ENCODE results near the gene TTLL8. TPM values are rescaled to one million over a fixed set of nuclear protein-coding genes. Genes with fewer than 3 reads are reported as not detected.

The TTLL8 gene
- polyA plus RNA-seq, 1 experiment, result not detected

GRCh38 chr22:50072167-50072555 lies 14.1 kb upstream of the TTLL8 start:
- no peaks in the 10 kb centered on the region for H3K36me3 ChIP-seq (ENCODE audit: control insufficient read depth, insufficient read depth, low read length)
- H3K27me3 ChIP-seq (ENCODE audit: control insufficient read depth, insufficient read depth, low read length), result no peaks in the 10 kb centered on the region; the same call in 1 of the 2 replicates
- CTCF ChIA-PET, result interaction anchor here (1.3 kb wide), 1 partner anchor 32 kb away, joined by 3 read pairs; no protein-coding TSS in a partner anchor
- no peak overlapping the region for H3K4me3 ChIP-seq (ENCODE audit: low read depth, low read length)
- POLR2A ChIA-PET, result no interaction called here
- TF ChIP-seq CTCF (IDR thresholded peaks at IDR 0.05; ENCODE audit: insufficient read depth, low read depth, low read length), result no peak
- DNase-seq (ENCODE audit: low read depth), result no peak

- no peaks in the 10 kb centered on the region for H3K36me3 ChIP-seq (ENCODE audit: control insufficient read depth, insufficient read depth, low read length)
- ChIA-PET POLR2A (no interaction called here), CTCF (interaction anchor here (1.3 kb wide), 1 partner anchor 32 kb away, joined by 3 read pairs; no protein-coding TSS in a partner anchor)
- no peak for TF ChIP-seq CTCF (IDR thresholded peaks at IDR 0.05; ENCODE audit: insufficient read depth, low read depth, low read length)
- no peaks in the 10 kb centered on the region; the same call in 1 of the 2 replicates for H3K27me3 ChIP-seq (ENCODE audit: control insufficient read depth, insufficient read depth, low read length)
- DNase-seq (ENCODE audit: low read depth), result no peak
- no peak overlapping the region for H3K4me3 ChIP-seq (ENCODE audit: low read depth, low read length)
These were observed 13.5 kb upstream of the TTLL8 start for GRCh38 chr22:50071432-50072166.

- POLR2A ChIA-PET, result no interaction called here
- Histone ChIP-seq H3K36me3 (ENCODE audit: control insufficient read depth, insufficient read depth, low read length) (no peaks in the 10 kb centered on the region), H3K27me3 (ENCODE audit: control insufficient read depth, insufficient read depth, low read length) (no peaks in the 10 kb centered on the region; the same call in 1 of the 2 replicates), H3K4me3 (ENCODE audit: low read depth, low read length) (no peak overlapping the region)
- DNase-seq (ENCODE audit: low read depth), result no peak
- CTCF ChIA-PET, result no interaction called here
- TF ChIP-seq CTCF (IDR thresholded peaks at IDR 0.05; ENCODE audit: insufficient read depth, low read depth, low read length), result no peak
These were observed 12.3 kb upstream of the TTLL8 start for GRCh38 chr22:50070366-50070765.

GRCh38 chr22:50068096-50068495 lies 10.0 kb upstream of the TTLL8 start:
- CTCF ChIA-PET, result no interaction called here
- POLR2A ChIA-PET, result no interaction called here
- no peak for DNase-seq (ENCODE audit: low read depth)

GRCh38 chr22:50067244-50067643 lies 9.1 kb upstream of the TTLL8 start:
- ChIA-PET POLR2A (no interaction called here), CTCF (no interaction called here)
- H3K27me3 ChIP-seq (ENCODE audit: control insufficient read depth, insufficient read depth, low read length), result no peaks in the 10 kb centered on the region
- no peak for TF ChIP-seq CTCF (IDR thresholded peaks at IDR 0.05; ENCODE audit: insufficient read depth, low read depth, low read length)
- no peaks in the 10 kb centered on the region for H3K36me3 ChIP-seq (ENCODE audit: control insufficient read depth, insufficient read depth, low read length)
- DNase-seq (ENCODE audit: low read depth), result no peak
- H3K4me3 ChIP-seq (ENCODE audit: low read depth, low read length), result no peak overlapping the region

More at GRCh38 chr22:50068096-50068495, 10.0 kb upstream of the TTLL8 start:
- Histone ChIP-seq H3K4me3 (ENCODE audit: low read depth, low read length) (no peak overlapping the region), H3K36me3 (ENCODE audit: control insufficient read depth, insufficient read depth, low read length) (no peaks in the 10 kb centered on the region), H3K27me3 (ENCODE audit: control insufficient read depth, insufficient read depth, low read length) (no peaks in the 10 kb centered on the region)
- no peak for TF ChIP-seq CTCF (IDR thresholded peaks at IDR 0.05; ENCODE audit: insufficient read depth, low read depth, low read length)
